Tibial nerve (tissue), 3 donors: ENCODE measurements around the gene CDH4.

Experiments
- POLR2A ChIP-seq, 2 donors: fragments of 450-650 bp; IDR thresholded peaks; one replicate each; pipeline ENCODE4 v1.6.1; 2017; ENCODE audit warnings: antibody characterized with exemption in 2 of 2, mild to moderate bottlenecking in 2 of 2, moderate library complexity in 2 of 2
- TF ChIP-seq, protein P1 (sequence below), 5 experiments: fragments of 200-600 bp in 3 of 5; fragments of 450-650 bp in 2 of 5; sonication (generic) in 3 of 5; IDR thresholded peaks; one replicate each; pipeline ENCODE4 v1.5.1; 2016 to 2019; ENCODE audit warnings: antibody characterized with exemption in 5 of 5, mild to moderate bottlenecking in 3 of 5, moderate library complexity in 2 of 5

DNA sequence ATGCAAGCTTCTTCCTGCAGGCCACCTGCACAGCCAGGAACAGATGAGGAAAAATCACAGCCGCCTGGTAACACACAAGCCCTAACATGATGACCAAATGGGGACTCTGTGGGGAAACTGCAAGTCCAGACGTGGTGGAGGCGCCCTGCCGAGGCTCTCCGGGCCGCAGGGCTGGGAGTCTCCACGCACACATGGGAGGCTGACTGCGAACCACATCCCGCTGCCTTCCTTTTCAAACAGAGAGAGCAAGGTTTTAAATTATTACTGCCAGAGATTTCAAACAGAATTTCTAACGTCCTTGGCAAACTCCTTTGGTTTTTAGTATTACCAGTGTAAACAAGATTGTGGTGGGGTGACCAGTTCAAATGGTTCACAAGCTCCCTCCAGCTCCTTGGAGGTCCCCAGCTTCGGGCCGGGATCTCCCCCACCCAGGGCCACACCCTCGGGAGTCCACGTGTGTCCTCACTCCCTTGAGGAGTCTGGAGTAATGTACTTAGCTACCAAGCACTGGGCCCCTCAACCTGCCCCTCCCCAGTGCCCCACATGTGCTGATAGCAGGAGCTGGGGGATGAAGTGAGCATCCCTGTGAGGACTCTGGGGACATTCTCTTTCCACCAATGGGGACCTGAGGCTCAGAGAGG is 560.9 kb downstream of the CDH4 start:
- TF ChIP-seq, protein P1, sequence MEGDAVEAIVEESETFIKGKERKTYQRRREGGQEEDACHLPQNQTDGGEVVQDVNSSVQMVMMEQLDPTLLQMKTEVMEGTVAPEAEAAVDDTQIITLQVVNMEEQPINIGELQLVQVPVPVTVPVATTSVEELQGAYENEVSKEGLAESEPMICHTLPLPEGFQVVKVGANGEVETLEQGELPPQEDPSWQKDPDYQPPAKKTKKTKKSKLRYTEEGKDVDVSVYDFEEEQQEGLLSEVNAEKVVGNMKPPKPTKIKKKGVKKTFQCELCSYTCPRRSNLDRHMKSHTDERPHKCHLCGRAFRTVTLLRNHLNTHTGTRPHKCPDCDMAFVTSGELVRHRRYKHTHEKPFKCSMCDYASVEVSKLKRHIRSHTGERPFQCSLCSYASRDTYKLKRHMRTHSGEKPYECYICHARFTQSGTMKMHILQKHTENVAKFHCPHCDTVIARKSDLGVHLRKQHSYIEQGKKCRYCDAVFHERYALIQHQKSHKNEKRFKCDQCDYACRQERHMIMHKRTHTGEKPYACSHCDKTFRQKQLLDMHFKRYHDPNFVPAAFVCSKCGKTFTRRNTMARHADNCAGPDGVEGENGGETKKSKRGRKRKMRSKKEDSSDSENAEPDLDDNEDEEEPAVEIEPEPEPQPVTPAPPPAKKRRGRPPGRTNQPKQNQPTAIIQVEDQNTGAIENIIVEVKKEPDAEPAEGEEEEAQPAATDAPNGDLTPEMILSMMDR (IDR thresholded peaks at IDR 0.05) = no peak
- TF ChIP-seq POLR2A (IDR thresholded peaks at IDR 0.05) = no peak
